Measurements from ENCODE around the gene CDX4.
"Not testable (repeated sequence)": the region's sequence is repeated elsewhere in the genome, so short reads cannot be mapped to it uniquely, and the experiment has no call there.

CDX4 gene, protein sequence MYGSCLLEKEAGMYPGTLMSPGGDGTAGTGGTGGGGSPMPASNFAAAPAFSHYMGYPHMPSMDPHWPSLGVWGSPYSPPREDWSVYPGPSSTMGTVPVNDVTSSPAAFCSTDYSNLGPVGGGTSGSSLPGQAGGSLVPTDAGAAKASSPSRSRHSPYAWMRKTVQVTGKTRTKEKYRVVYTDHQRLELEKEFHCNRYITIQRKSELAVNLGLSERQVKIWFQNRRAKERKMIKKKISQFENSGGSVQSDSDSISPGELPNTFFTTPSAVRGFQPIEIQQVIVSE

GRCh38 chrX:73446831-73447230 lies at the start of gene CDX4:
Gene CDX4, plus strand, starts transcription at chrX:73447053. Its CDS starts 201 bp downstream, at chrX:73447254.
- in situ Hi-C loops (cut with MboI; ENCODE audit: low sequenced_read_pairs): no loop called here

- in situ Hi-C loops (cut with MboI; ENCODE audit: low sequenced_read_pairs): no loop called here
Observed at GRCh38 chrX:73398185-73398914, 48.5 kb upstream of the CDX4 start.

DNA sequence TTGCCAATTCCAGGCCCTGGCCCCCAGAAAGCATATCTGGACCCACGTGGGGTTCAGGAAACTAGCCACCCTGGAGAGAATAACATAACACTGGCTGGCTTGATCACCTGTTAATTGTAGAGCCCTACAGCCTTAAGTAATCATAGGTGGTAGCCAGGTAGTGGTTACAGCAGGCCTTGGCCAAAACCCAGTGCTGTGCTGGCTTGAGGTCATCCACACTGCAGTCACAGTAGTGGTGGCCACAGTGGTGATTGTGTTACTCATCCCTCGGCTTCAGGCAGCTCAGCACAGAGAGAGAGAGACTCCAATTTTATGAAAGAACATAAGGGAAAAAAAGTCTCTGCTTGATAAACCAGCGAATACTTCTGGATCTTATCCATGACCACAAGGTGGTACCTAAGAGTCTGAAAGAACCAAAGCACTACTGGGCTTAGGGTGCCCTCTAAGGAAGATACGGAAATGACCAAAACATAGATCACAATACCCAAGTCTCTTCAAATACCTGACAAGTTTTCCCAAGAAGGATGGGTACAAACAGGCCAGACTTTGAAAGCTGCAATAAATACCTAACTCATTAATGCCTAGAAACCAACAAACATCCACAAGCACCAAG lies 46.6 kb upstream of the CDX4 start:
- in situ Hi-C loops (cut with MboI; ENCODE audit: low sequenced_read_pairs): no loop called here

GRCh38 chrX:73401591-73402266 lies 45.1 kb upstream of the CDX4 start:
- in situ Hi-C loops (cut with MboI; ENCODE audit: low sequenced_read_pairs): no loop called here

DNA sequence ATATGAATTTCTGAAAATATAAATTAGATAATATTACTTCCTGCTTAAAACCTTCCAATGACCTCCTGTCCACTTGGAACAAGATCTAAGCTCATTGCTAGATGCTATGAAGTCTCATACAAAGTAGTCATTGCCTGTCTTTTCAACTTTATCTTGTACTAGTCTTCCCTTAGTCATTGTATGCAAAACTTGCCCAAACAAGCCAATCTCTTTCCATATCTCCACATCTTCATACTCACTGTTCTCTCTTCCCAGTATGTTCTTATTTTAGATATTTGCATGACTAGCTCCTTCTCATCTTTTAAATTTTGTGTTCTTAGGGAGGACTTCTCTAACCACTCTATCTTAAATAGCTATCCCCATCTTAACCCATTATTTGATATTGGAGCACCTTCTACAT lies 33.9 kb upstream of the CDX4 start:
- in situ Hi-C loops (cut with MboI; ENCODE audit: low sequenced_read_pairs): no loop called here

DNA sequence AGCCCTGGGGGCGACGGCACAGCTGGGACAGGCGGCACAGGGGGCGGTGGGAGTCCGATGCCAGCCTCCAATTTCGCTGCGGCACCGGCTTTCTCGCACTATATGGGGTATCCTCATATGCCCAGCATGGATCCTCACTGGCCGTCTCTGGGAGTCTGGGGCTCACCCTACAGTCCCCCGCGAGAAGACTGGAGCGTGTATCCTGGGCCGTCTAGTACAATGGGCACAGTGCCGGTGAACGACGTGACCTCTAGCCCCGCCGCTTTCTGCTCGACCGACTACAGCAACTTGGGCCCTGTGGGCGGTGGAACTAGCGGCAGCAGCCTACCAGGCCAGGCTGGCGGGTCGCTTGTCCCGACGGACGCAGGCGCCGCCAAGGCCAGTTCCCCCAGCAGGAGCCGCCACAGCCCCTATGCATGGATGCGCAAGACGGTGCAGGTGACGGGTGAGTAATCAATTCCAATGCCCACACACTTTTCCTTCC lies 500 bp downstream of the CDX4 start:
- in situ Hi-C loops (cut with MboI; ENCODE audit: low sequenced_read_pairs): no loop called here

DNA sequence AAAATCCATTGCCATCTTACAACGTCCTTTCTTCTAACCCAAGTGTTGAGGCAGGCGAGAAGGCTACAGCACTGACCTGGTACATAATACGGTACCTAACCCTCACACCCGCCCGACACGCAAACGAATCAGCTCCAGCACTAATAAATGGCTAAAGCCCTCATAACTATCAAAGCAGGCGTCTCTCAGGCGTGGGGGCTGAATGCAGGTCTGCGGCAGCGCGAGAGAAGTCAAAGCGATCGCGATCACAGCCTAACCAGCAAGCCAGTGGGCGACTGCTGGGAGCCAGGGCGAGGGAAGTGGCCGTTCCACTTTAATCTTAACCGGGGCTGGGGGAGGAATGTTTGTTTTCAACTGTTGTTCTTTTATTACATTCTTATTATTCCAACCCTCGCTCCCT lies 1.5 kb downstream of the CDX4 start:
- in situ Hi-C loops (cut with MboI; ENCODE audit: low sequenced_read_pairs): no loop called here

GRCh38 chrX:73455171-73455570 lies 8.3 kb downstream of the CDX4 start:
- in situ Hi-C loops (cut with MboI; ENCODE audit: low sequenced_read_pairs): no loop called here

DNA sequence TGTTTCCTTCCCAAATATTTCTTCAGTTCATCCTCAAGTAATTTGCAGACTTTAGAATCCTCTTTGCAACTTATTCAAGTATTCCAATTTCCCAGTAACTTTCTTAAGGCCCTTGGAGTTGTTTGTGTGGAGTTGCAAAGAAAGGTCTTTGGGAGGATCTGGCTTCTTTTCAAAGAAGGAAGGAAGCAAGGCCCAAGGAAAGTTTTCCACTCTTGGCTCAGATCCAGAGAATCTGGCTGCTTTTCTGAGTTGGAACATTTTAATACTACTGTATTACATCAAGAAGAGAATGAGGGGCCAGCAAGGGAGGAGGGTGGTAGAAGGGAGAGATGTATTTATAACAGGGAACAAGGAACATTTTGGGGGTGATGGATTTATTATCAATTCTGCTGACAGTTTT lies 10.5 kb downstream of the CDX4 start:
- in situ Hi-C loops (cut with MboI; ENCODE audit: low sequenced_read_pairs): no loop called here

GRCh38 chrX:73468376-73468775 lies 21.5 kb downstream of the CDX4 start:
- in situ Hi-C loops (cut with MboI; ENCODE audit: low sequenced_read_pairs): no loop called here

- in situ Hi-C loops (cut with MboI; ENCODE audit: low sequenced_read_pairs): no loop called here
Observed at GRCh38 chrX:73478961-73479360, 32.1 kb downstream of the CDX4 start.

GRCh38 chrX:73481521-73481920 lies 34.7 kb downstream of the CDX4 start:
- in situ Hi-C loops (cut with MboI; ENCODE audit: low sequenced_read_pairs): no loop called here

DNA sequence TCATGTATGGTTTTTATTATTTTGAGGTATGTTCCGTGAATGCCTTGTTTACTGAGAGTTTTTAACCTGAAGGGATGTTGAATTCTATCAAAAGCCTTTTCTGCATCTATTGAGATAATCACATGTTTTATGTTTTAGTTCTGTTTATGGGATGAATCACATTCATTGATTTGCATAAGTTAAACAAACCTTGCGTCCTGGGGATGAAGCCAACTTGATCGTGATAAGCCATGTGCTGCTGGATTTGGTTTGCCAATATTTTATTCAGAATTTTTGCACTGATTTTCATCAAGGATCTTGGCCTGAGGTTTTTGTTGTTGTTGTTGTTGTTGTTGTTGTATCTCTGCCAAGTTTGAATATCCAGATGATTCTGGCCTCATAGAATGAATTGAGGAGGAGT lies 43.8 kb downstream of the CDX4 start:
- in situ Hi-C loops (cut with MboI; ENCODE audit: low sequenced_read_pairs): no loop called here

DNA sequence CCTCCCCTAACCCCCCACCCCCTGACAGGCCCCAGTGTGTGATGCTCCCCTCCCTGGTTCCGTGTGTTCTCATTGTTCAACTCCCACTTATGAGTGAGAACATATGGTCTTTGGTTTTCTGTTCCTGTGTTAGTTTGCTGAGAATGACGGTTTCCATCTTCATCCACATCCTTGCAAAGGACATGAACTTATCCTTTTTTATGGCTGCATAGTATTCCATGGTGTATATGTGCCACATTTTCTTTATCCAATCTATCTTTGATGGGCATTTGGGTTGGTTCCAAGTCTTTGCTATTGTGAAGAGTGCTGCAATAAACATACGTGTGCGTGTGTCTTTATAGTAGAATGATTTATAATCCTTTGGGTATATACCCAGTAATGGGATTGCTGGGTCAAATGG lies 45.3 kb downstream of the CDX4 start:
- in situ Hi-C loops (cut with MboI; ENCODE audit: low sequenced_read_pairs): not testable (repeated sequence)
